Kidney (tissue), 14 donors: Measurements from ENCODE around the gene LHX5. TPM values are rescaled to one million over a fixed set of nuclear protein-coding genes. Genes with fewer than 3 reads are reported as not detected.

Experiments
- DNase-seq, 5 donors: peaks; one replicate each; pipeline ENCODE4 v3.0.0-alpha.2; 2013 to 2020
- FAIRE-seq: peaks from 2 replicates; lab custom pipeline; 2012; peaks lifted over from hg19 to GRCh38; lab: Jason Lieb, UNC
- H3K27ac ChIP-seq, 2 donors: one replicate each; pipeline ENCODE4 v1.7.0; 2013; ENCODE audit warnings: low read depth in 2 of 2, low read length in 2 of 2, inconsistent platforms in 1 of 2
- H3K27me3 ChIP-seq: one replicate; pipeline ENCODE4 v1.7.1; 2013; ENCODE audit warnings: low read length, inconsistent platforms; ENCODE audit not compliant: control insufficient read depth, insufficient read depth
- H3K36me3 ChIP-seq, 3 donors: one replicate each; pipeline versions ENCODE4 v1.7.0 to v1.7.1; 2013; ENCODE audit warnings: low read length in 3 of 3, control low read depth in 1 of 3, inconsistent platforms in 1 of 3; ENCODE audit not compliant: insufficient read depth in 3 of 3, control insufficient read depth in 2 of 3
- H3K4me1 ChIP-seq, 3 donors: one replicate each; pipeline versions ENCODE4 v1.7.0 to v1.7.1; 2013; ENCODE audit warnings: low read length in 3 of 3, inconsistent platforms in 1 of 3, low read depth in 1 of 3; ENCODE audit not compliant: control insufficient read depth in 2 of 3, insufficient read depth in 2 of 3
- H3K4me3 ChIP-seq, 3 donors: one replicate each; pipeline versions ENCODE4 v1.7.0 to v1.8.1; 2013; ENCODE audit warnings: low read length in 3 of 3, control low read depth in 1 of 3, inconsistent platforms in 1 of 3
- H3K9ac ChIP-seq, 3 donors: one replicate each; pipeline versions ENCODE4 v1.7.0 to v1.7.1; 2013; ENCODE audit warnings: low read length in 3 of 3, control low read depth in 1 of 3, inconsistent platforms in 1 of 3
- H3K9me3 ChIP-seq, 3 donors: one replicate each; pipeline versions ENCODE4 v1.7.0 to v1.7.1; 2013; ENCODE audit warnings: low read length in 3 of 3, control low read depth in 1 of 3, inconsistent platforms in 1 of 3; ENCODE audit not compliant: control insufficient read depth in 2 of 3, insufficient read depth in 1 of 3
- CTCF ChIP-seq: IDR thresholded peaks from 3 replicates; pipeline ENCODE4 v1.5.1; 2012; ENCODE audit warnings: mild to moderate bottlenecking, moderate library complexity, borderline replicate concordance; ENCODE audit not compliant: insufficient read depth; ENCODE audit errors: extremely low read depth
- intact Hi-C: fragments of 100-400 bp; cut with DNase I; formaldehyde crosslinking; loops from one replicate; pipeline ENCODE4 v1.11.1; 2022
- polyA plus RNA-seq: library from polyadenylated mRNA; stranded (reverse); fragments of 350-450 nt; fragmentation: Illumina TruSeq; extraction: RNeasy Lipid Tissue Mini Kit (QIAGEN cat#74804); gene quantifications from one replicate; pipeline ENCODE4 v1.2.3, GENCODE V29; 2014; ENCODE audit warnings: low read depth, low replicate concordance; ENCODE audit not compliant: insufficient read depth
- total RNA-seq: library from RNA; stranded (reverse); fragmentation: NEBNext Ultra II Directional; extraction: Animal tissue kit (Norgen Biotek cat#: 25700); gene quantifications from one replicate; pipeline ENCODE4 v1.2.1, GENCODE V29; 2021
- donor health status: control.
- donor health status: control.
- donor health status: control.
- donor health status: control.
- donor health status: control.
- donor health status: DM: yes; HTN: yes; CAD: no.
- donor health status: Normal renal cell carcinoma (clear cell type).

LHX5 gene
- total and polyA plus RNA-seq, 2 donors from 2014 or later = not detected

GRCh38 chr12:113463746-113464451, 7.8 kb downstream of the LHX5 start:
- peaks cover 44% of the 10 kb centered on the region for H3K27me3 ChIP-seq
- no peak overlapping the region for H3K9ac ChIP-seq
- DNase-seq (no peak), FAIRE-seq (no peak)
- intact Hi-C loops = loop anchor here (10.0 kb wide), 1 partner anchor 451 kb away; no protein-coding TSS in a partner anchor
- no peak overlapping the region for H3K4me3 ChIP-seq
- H3K36me3 ChIP-seq = no peaks in the 10 kb centered on the region
- H3K4me1 ChIP-seq = peaks cover 0 to 11% (median 0%) of the 10 kb centered on the region in 3 donors
- no peaks in the 10 kb centered on the region for H3K9me3 ChIP-seq
- H3K27ac ChIP-seq = no peak overlapping the region
- no peak for TF ChIP-seq CTCF

GRCh38 chr12:113462998-113463745, 8.5 kb downstream of the LHX5 start:
- H3K9ac ChIP-seq = no peak overlapping the region
- H3K4me1 ChIP-seq = peaks cover 0 to 11% (median 0%) of the 10 kb centered on the region in 3 donors
- TF ChIP-seq CTCF = no peak
- peak in 1 of 5 donors; percentile 65 for DNase-seq
- intact Hi-C loops = loop anchor here (10.0 kb wide), 1 partner anchor 452 kb away; no protein-coding TSS in a partner anchor
- H3K9me3 ChIP-seq = no peaks in the 10 kb centered on the region
- peaks cover 39% of the 10 kb centered on the region for H3K27me3 ChIP-seq
- FAIRE-seq = no peak
- H3K36me3 ChIP-seq = no peaks in the 10 kb centered on the region
- no peak overlapping the region for H3K4me3 ChIP-seq
- H3K27ac ChIP-seq = no peak overlapping the region

- Histone ChIP-seq H3K36me3 (no peaks in the 10 kb centered on the region), H3K9me3 (no peaks in the 10 kb centered on the region), H3K4me3 (no peak overlapping the region), H3K27ac (no peak overlapping the region), H3K4me1 (peaks cover 0 to 11% (median 0%) of the 10 kb centered on the region in 3 donors), H3K9ac (no peak overlapping the region), H3K27me3 (peaks cover 33% of the 10 kb centered on the region)
- FAIRE-seq = no peak
- peak; percentile 84 to 88 (median 86) for DNase-seq
- intact Hi-C loops = loop anchor here (10.0 kb wide), 1 partner anchor 453 kb away; no protein-coding TSS in a partner anchor
- TF ChIP-seq CTCF = peak; percentile 59
Observed at GRCh38 chr12:113462117-113462774, 9.4 kb downstream of the LHX5 start.
